ENCODE data around the gene BTBD8. TPM values are rescaled to one million over a fixed set of nuclear protein-coding genes. Genes with fewer than 3 reads are reported as not detected.

BTBD8 gene
- polyA plus RNA-seq, 1 experiment, result 5.0 TPM

- DNase-seq (ENCODE audit: low read depth, low spot score), result no peak
- no peak overlapping the region for H3K27ac ChIP-seq (ENCODE audit: low read depth, low read length)
- TF ChIP-seq, protein P1, sequence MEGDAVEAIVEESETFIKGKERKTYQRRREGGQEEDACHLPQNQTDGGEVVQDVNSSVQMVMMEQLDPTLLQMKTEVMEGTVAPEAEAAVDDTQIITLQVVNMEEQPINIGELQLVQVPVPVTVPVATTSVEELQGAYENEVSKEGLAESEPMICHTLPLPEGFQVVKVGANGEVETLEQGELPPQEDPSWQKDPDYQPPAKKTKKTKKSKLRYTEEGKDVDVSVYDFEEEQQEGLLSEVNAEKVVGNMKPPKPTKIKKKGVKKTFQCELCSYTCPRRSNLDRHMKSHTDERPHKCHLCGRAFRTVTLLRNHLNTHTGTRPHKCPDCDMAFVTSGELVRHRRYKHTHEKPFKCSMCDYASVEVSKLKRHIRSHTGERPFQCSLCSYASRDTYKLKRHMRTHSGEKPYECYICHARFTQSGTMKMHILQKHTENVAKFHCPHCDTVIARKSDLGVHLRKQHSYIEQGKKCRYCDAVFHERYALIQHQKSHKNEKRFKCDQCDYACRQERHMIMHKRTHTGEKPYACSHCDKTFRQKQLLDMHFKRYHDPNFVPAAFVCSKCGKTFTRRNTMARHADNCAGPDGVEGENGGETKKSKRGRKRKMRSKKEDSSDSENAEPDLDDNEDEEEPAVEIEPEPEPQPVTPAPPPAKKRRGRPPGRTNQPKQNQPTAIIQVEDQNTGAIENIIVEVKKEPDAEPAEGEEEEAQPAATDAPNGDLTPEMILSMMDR (IDR thresholded peaks at IDR 0.05; ENCODE audit: low read depth, low read length), result no peak
- ChIA-PET POLR2A (no interaction called here), CTCF (interaction anchor here (0.6 kb wide), 1 partner anchor 594 kb away, joined by 3 read pairs; no protein-coding TSS in a partner anchor)
- H3K9me3 ChIP-seq (ENCODE audit: control insufficient read depth, insufficient read depth, low read length), result no peaks in the 10 kb centered on the region
- H3K27me3 ChIP-seq (ENCODE audit: control insufficient read depth, insufficient read depth, low read length), result no peaks in the 10 kb centered on the region
- H3K4me3 ChIP-seq (ENCODE audit: low read depth, low read length), result no peak overlapping the region
Observed at GRCh38 chr1:92105546-92106081, 25.5 kb downstream of the BTBD8 start.

DNA sequence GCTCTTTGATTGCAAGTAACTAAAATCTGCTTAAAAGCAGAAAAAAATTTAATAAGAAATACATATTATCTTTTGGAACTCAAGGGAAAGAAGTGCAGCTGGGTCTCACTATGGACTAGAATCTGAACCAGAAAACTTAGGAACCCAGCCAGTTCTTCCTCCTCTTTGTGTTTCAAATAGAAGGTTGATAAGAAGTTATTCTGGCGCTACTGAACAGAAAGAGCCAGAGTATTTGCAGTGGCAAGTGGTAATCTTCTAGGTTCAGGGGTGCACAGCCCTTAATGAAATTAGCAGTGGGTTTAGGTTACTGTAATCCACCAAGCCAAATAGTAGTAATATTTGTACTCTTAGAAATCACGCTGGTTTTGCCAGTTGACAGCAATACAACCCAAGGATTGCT is 28.5 kb downstream of the BTBD8 start:
- POLR2A ChIA-PET, result no interaction called here
- Histone ChIP-seq H3K9me3 (ENCODE audit: control insufficient read depth, insufficient read depth, low read length) (no peaks in the 10 kb centered on the region), H3K27me3 (ENCODE audit: control insufficient read depth, insufficient read depth, low read length) (no peaks in the 10 kb centered on the region), H3K27ac (ENCODE audit: low read depth, low read length) (no peak overlapping the region), H3K4me3 (ENCODE audit: low read depth, low read length) (no peak overlapping the region)
- CTCF ChIA-PET, result no interaction called here
- TF ChIP-seq, protein P1 (IDR thresholded peaks at IDR 0.05; ENCODE audit: low read depth, low read length), result no peak
- no peak for DNase-seq (ENCODE audit: low read depth, low spot score)

GRCh38 chr1:92117526-92117925 is 37.4 kb downstream of the BTBD8 start:
- POLR2A ChIA-PET, result no interaction called here
- Histone ChIP-seq H3K4me3 (ENCODE audit: low read depth, low read length) (no peak overlapping the region), H3K9me3 (ENCODE audit: control insufficient read depth, insufficient read depth, low read length) (no peaks in the 10 kb centered on the region), H3K27me3 (ENCODE audit: control insufficient read depth, insufficient read depth, low read length) (no peaks in the 10 kb centered on the region), H3K27ac (ENCODE audit: low read depth, low read length) (no peak overlapping the region)
- no peak for DNase-seq (ENCODE audit: low read depth, low spot score)
- TF ChIP-seq, protein P1 (IDR thresholded peaks at IDR 0.05; ENCODE audit: low read depth, low read length), result no peak
- CTCF ChIA-PET, result interaction anchor here (0.7 to 1.2 kb wide), 3 partner anchors 9 to 174 kb away, joined by 3 read pairs; no protein-coding TSS in a partner anchor

DNA sequence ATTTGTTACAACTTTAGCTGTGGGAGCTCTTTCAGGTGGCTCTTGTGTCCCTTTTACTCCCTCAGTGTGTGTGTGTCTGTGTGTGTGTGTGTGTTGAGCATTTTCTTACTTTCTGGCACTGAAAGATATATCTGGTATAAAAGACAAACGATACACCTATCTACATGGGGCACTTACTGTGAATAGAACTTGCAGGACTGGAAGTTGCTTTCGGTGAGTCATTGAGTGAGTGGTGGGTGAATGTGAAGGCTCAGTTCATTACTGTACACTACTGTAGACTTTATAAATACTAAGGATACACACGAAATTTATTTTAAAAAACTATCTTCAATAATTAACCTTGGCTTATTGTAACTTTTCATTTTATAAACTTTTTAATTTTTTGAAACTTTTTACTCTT is 38.7 kb downstream of the BTBD8 start:
- no peak for DNase-seq (ENCODE audit: low read depth, low spot score)
- H3K4me3 ChIP-seq (ENCODE audit: low read depth, low read length), result no peak overlapping the region
- H3K9me3 ChIP-seq (ENCODE audit: control insufficient read depth, insufficient read depth, low read length), result no peaks in the 10 kb centered on the region
- no peak overlapping the region for H3K27ac ChIP-seq (ENCODE audit: low read depth, low read length)
- TF ChIP-seq, protein P1 (IDR thresholded peaks at IDR 0.05; ENCODE audit: low read depth, low read length), result no peak
- ChIA-PET POLR2A (interaction anchor here (0.6 to 0.7 kb wide), 3 partner anchors 171 to 707 kb away, joined by 3 read pairs; no protein-coding TSS in a partner anchor), CTCF (interaction anchor here (0.5 to 1.2 kb wide), 2 partner anchors 97 to 129 kb away, joined by 3 to 4 read pairs; no protein-coding TSS in a partner anchor)
- no peaks in the 10 kb centered on the region for H3K27me3 ChIP-seq (ENCODE audit: control insufficient read depth, insufficient read depth, low read length)

DNA sequence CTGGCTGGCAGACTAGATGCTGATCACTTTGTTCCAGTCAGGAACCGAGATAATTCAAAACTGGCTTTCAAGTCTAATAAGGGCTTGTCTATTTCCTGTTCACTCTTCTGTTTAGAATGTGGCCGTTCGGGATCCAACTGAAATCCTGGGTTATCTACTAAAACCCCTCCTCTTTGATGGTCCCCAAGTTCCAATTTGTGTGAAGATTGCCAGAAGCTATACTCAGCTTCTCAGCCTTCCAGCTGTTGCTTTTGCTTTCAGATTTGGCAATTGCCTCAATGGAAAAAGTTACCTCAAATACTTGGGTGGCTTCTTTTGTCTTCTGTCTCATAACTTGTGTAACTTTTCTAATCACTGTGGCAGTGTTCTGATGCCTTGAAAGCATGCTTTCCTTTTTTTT is 43.7 kb downstream of the BTBD8 start:
- TF ChIP-seq, protein P1 (IDR thresholded peaks at IDR 0.05; ENCODE audit: low read depth, low read length), result no peak
- POLR2A ChIA-PET, result no interaction called here

More for the DNA sequence above, 43.7 kb downstream of the BTBD8 start:
- Histone ChIP-seq H3K27ac (ENCODE audit: low read depth, low read length) (no peak overlapping the region), H3K4me3 (ENCODE audit: low read depth, low read length) (no peak overlapping the region), H3K27me3 (ENCODE audit: control insufficient read depth, insufficient read depth, low read length) (no peaks in the 10 kb centered on the region), H3K9me3 (ENCODE audit: control insufficient read depth, insufficient read depth, low read length) (no peaks in the 10 kb centered on the region)
- DNase-seq (ENCODE audit: low read depth, low spot score), result no peak
- CTCF ChIA-PET, result no interaction called here

Data from AG04450 (cell line).